HUES6 (cell line): ENCODE results near the gene INHA.

Source experiments
- H3K27ac ChIP-seq: 2 replicates; pipeline ENCODE4 v1.7.0; 2013; ENCODE audit warnings: low read depth, mild to moderate bottlenecking, low read length, inconsistent platforms
- H3K27me3 ChIP-seq: 2 replicates; pipeline ENCODE4 v1.6.1; 2013; ENCODE audit warnings: low read length; ENCODE audit not compliant: control insufficient read depth, insufficient read depth
- H3K36me3 ChIP-seq: 2 replicates; pipeline ENCODE4 v1.6.1; 2013; ENCODE audit warnings: low read length; ENCODE audit not compliant: control insufficient read depth, insufficient read depth
- H3K4me1 ChIP-seq: 2 replicates; pipeline ENCODE4 v1.6.1; 2013; ENCODE audit warnings: low read length; ENCODE audit not compliant: control insufficient read depth, insufficient read depth
- H3K4me3 ChIP-seq: 2 replicates; pipeline ENCODE4 v1.5.1; 2013; ENCODE audit warnings: low read depth, low read length
- H3K9ac ChIP-seq: one replicate; pipeline ENCODE4 v1.6.1; 2013; ENCODE audit warnings: mild to moderate bottlenecking, low read length
- H3K9me3 ChIP-seq: 2 replicates; pipeline ENCODE4 v1.6.1; 2013; ENCODE audit warnings: low read depth, low read length; ENCODE audit not compliant: control insufficient read depth, insufficient read depth

Gene INHA

DNA sequence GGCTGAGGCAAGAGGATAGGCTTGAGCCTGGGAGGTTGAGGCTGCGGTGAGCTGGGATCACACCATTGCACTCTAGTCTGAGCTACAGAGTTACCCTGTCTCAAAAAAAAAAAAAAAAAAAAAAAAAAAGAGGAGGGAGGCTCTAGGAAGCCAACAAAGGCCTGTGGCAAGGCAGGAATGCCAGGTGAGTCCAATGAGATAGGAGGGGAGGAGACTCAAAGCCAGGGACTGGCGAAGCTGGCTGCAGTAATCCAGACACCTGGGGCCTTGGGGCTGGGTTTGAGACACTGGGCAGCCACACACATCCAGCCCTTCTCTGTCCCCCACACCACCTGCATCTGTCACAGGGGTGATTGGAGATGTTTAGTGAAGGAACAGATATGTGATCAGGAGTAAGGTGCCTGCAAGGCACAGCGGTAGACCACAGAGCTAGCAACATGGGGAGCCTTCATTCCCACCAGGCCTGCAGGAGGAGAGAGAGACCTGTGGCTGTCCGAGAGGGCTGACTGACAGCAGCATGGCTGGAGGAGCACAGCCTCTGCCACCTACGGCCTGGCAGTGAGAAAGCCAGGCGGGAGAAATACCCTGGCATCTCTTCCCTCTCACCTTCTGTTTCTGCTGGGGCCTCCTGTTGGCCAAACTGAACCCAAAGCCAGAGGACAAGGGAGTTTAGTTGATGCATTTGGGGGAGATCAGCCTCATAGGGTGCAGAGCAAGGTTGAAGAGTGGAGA is 38.0 kb upstream of the INHA start:
- H3K9ac ChIP-seq: no peak overlapping the region
- H3K27ac ChIP-seq: no peak overlapping the region
- H3K27me3 ChIP-seq: peaks cover 28% of the 10 kb centered on the region
- H3K4me3 ChIP-seq: no peak overlapping the region
- no peaks in the 10 kb centered on the region for H3K9me3 ChIP-seq
- H3K4me1 ChIP-seq: peaks cover 34% of the 10 kb centered on the region
- peaks cover 4% of the 10 kb centered on the region for H3K36me3 ChIP-seq

DNA sequence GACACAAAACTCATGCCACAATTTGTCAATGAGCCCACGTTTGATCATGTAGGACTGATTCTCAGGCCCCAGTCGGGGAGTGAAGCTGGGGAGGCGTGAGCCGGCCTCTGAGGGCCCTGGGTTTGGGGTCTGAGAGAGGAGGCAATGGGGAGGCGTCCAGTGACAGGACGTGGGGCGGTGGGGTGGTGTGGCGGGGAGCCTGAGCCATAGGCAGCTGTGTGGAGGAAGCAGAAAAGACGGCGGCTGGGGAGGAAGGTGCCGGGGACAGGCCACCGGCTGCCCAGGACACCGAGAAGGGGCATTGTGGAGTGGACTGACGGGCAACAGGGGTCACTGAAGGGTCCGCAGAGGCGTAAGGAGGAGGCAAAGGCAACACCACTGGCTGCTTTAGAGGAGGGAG is 35.7 kb upstream of the INHA start:
- Histone ChIP-seq H3K9me3 (no peaks in the 10 kb centered on the region), H3K4me3 (no peak overlapping the region), H3K36me3 (peaks cover 27% of the 10 kb centered on the region), H3K4me1 (peaks cover 23% of the 10 kb centered on the region), H3K27me3 (peaks cover 10% of the 10 kb centered on the region; the same call in 1 of the 2 replicates), H3K27ac (no peak overlapping the region), H3K9ac (no peak overlapping the region)

DNA sequence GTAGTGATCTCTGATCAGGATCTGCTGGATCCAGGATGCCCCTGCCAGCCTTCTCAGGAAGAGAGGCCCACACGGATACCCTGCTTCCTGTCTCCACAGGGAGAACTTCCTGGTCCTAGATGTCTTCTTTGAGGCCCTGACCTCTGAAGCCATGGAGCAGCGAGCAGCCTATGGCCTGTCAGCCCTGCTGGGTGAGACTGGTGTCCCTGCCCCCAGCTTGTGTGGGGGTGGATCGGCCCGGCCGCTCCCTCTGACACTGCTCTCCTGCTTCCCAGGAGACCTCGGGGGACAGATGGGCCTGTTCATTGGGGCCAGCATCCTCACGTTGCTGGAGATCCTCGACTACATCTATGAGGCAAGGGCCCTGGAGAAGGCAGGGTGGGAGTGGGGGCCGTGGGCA is 35.1 kb upstream of the INHA start:
- Histone ChIP-seq H3K4me3 (no peak overlapping the region), H3K27ac (no peak overlapping the region), H3K9me3 (no peaks in the 10 kb centered on the region), H3K9ac (no peak overlapping the region), H3K27me3 (peaks cover 8% of the 10 kb centered on the region; the same call in 1 of the 2 replicates), H3K4me1 (peaks cover 25% of the 10 kb centered on the region), H3K36me3 (peaks cover 27% of the 10 kb centered on the region)

DNA sequence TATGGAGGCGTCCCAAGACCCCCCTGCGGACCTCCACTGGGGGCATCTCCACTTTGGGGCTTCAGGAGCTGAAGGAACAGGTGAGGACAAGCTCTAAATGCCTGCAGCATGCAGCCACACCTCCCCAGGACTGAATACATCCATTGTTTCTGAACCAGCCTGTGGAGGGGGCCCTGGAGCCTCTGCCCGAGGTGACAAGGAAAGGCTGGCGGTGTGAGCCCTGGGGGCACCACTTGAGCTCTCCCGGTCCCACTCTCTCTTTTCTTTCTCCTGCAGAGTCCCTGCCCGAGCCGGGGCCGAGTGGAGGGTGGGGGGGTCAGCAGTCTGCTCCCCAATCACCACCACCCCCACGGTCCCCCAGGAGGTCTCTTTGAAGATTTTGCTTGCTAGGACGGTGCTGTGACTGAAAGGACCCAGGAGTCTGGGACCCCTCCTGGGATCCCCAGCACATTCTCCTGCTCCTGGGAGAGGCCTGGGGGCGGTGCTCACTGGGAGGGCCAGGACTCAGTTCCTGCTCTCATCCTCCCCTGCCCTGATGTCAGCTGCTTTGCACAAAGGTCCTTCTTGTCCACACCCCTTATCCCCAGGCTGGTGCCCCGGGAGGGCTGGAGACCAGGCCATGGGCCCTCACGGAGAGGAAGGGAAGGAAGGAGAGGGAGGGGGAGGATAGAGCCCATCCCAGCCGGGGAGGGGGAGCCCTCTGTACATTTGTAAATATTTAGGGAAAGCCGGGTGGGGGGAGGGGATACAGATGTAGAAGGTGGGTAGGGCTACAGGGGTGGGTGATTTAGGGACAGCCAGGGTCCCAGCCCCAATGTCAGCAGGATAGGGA is 34.2 kb upstream of the INHA start:
- no peak overlapping the region for H3K27ac ChIP-seq
- no peak overlapping the region for H3K9ac ChIP-seq

DNA sequence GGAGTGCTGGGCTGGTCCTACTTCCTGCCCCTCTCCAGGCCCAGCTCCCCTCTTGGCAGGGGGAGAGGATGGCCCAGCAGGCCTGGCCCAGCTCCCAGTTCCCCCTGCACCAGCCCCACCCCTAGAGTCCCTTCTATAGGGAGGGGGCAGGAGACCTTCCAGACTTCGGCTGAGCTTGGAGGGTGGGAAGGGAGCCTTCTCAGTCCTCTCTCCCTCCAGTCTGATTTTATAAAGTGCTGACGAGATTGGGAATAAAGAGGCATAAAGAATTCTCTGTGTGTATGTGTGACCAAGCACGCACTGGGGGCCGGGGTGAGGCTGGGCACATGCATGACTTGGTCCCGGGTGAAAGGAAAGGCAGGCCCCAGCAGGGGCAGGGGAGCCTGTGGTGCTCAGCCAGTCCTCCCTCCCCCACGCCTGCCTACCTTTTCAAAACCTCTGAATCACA is 33.6 kb upstream of the INHA start:
- Histone ChIP-seq H3K9me3 (no peaks in the 10 kb centered on the region), H3K27me3 (no peaks in the 10 kb centered on the region), H3K4me3 (no peak overlapping the region), H3K27ac (no peak overlapping the region), H3K4me1 (peaks cover 30% of the 10 kb centered on the region), H3K36me3 (peaks cover 27% of the 10 kb centered on the region), H3K9ac (no peak overlapping the region)

More for the DNA sequence above, 34.2 kb upstream of the INHA start:
- Histone ChIP-seq H3K4me1 (peaks cover 30% of the 10 kb centered on the region), H3K4me3 (peak overlapping the region; percentile 29; the same call in 1 of the 2 replicates), H3K9me3 (no peaks in the 10 kb centered on the region), H3K27me3 (0 out of 2 replicates have a peak, but pooled peaks cover 2% of the 10 kb centered on the region), H3K36me3 (peaks cover 27% of the 10 kb centered on the region)

DNA sequence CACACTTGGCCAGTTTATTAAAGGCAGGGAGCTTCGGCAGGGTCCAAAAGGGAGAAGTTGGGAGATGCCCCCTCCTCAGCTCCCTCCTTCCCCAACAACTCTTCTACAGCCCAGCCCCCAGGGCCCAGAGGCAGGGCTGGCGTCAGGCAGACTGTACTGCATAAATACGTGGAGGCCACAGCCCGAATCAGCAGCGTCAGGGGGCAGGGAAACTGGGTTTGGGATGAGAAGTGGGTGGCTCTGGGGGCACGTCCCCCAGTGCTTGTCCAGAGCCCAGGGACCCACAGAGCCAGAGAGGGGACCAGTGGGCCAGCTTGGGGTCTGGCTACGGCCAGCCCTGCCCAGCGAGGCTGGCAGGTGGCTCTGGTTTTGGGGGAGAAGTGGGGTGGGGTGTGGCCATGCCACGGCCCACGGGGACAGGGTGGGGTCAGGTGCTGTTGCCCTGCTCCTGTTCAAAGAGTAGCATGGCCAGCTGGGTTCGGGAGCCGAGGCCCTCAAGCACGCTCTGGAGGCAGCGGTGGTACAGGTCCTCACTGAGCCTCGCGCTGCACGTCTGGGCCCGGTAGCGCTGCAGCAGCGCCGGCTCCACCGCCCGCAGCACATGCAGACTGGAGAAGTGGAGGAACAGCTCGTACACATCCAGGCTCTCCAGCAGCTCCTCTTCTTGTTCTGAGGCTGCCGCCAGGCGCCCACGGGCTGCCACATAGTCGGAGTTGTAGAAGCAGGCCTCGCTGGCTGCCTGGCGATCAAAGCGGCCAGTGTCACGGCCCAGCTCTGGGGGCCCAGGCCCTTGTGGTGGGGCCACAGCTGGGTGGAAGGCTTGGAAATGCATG is 32.9 kb upstream of the INHA start:
- Histone ChIP-seq H3K4me1 (peaks cover 30% of the 10 kb centered on the region), H3K36me3 (peaks cover 27% of the 10 kb centered on the region), H3K9ac (no peak overlapping the region), H3K27me3 (peaks cover 3% of the 10 kb centered on the region; the same call in 1 of the 2 replicates), H3K4me3 (no peak overlapping the region), H3K27ac (no peak overlapping the region), H3K9me3 (no peaks in the 10 kb centered on the region)

DNA sequence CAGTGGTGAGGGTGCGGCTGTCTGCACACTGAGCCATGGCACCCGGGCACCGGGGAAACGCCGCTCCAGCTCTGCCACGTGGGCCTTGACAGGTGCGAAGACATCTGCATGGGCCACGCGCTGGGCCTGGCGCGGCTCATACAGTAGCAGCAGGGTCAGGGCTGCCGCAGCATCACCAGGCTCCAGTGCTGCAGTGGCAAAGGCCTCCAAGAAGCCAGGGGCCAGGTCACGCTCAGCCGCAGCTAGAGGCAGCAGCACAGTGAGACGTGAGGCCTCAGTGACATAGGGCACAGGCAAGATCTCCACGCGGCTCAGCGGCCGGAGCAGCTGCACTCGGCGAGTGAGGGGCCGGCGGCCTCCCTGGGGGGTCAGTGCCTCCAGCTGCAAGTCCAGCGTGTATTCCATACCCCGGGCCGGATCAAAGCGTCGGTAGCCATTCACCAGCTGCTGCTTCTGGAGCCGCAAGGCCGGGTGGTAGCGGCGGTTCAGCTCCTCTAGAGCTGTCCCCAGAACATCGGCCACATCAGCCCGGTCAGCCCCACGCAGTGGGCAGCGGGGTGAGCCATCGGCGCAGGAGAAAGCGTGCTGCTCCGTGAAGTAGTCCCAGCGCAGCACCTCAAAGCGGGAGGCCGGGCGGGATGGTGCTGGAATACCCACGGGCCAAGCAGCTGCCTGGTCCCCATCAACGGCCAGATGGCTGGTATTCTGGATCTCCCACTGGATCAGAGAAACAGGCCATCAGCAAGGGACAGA is 32.0 kb upstream of the INHA start:
- peaks cover 12% of the 10 kb centered on the region for H3K27me3 ChIP-seq
- no peak overlapping the region for H3K9ac ChIP-seq
- peaks cover 27% of the 10 kb centered on the region for H3K36me3 ChIP-seq
- H3K27ac ChIP-seq: no peak overlapping the region
- H3K4me3 ChIP-seq: no peak overlapping the region
- H3K4me1 ChIP-seq: peaks cover 34% of the 10 kb centered on the region
- no peaks in the 10 kb centered on the region for H3K9me3 ChIP-seq

DNA sequence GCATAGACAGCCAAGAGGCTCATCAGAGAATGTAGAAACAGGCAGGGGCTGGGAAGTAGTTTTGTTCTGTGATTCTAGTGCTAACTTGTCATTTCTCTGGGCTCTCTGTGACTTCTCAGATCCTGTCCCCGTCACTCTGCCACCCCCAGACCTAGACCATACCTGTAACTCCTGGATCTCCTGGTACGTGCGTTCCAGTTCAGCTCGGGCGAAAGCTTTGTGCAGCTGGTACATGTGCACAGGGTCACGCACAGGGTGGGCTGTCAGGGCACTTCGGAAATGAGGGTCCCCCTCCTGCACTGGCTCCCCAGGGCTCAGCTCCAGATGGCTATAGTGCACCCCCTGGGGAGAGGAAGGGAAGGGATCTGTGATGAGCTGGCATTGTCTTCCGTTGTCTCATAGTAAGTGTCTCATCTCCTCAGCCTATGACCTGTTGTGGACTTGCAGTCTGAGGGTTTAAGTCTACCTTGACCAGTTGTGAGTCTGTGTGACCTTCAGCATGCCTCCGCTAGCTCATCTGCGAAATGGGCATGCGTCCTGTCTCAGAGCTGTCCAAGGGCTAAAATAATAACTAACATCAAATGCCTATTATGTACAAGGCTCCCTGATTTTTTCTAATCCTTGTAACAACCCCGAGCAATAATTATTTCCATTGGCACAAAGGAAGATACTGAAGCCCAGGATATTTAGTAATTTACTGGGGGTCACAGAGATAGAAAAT is 31.2 kb upstream of the INHA start:
- Histone ChIP-seq H3K27me3 (peaks cover 21% of the 10 kb centered on the region), H3K4me3 (0 out of 2 replicates have a peak overlapping the region, but pooled peaks have one; percentile 91), H3K36me3 (peaks cover 27% of the 10 kb centered on the region), H3K9me3 (no peaks in the 10 kb centered on the region), H3K27ac (no peak overlapping the region), H3K9ac (no peak overlapping the region), H3K4me1 (peaks cover 34% of the 10 kb centered on the region)

DNA sequence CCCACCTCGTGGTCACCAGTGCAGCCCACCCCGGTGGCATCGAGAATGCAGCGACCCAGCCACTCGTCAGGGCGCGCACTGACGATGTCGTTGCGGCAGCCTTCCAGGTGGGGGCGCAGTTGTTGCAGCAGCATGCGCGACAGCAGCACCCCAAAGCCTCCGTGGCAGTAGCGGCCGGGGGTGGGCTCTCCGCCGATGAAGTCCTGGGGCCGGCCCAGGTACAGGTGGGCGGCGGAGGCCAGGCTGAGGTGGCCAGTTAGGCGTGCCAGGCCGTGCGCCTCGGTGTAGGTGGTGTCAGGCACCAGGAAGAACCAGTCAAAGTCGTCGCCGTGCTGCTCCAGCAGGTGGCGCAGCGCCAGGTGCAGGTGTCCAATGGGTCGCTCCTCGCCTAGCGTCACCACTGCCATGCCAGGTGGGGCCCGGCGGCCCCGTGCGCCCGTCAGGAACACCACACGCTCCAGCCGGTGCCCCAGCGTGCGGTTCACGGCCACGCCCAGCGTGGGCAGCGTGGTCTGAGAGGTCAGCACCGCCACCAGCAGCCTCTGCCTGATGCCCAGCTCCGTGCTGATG is 30.4 kb upstream of the INHA start:
- Histone ChIP-seq H3K9ac (no peak overlapping the region), H3K4me3 (peak overlapping the region; percentile 91), H3K27me3 (peaks cover 26% of the 10 kb centered on the region), H3K4me1 (peaks cover 34% of the 10 kb centered on the region), H3K36me3 (peaks cover 27% of the 10 kb centered on the region), H3K27ac (no peak overlapping the region), H3K9me3 (no peaks in the 10 kb centered on the region)
